ENCODE results near the gene EPAS1.

GRCh38 chr2:46264447-46264846, 32.8 kb upstream of the EPAS1 start:
- TF ChIP-seq CTCF (IDR thresholded peaks at IDR 0.05): no peak
- TF ChIP-seq POLR2A (IDR thresholded peaks at IDR 0.05): no peak
- TF ChIP-seq POLR2AphosphoS5 (IDR thresholded peaks at IDR 0.05): no peak
- no peak for TF ChIP-seq EP300 (IDR thresholded peaks at IDR 0.05; ENCODE audit: low read depth)

All from transverse colon (tissue), 4 donors.